Globus pallidus (tissue), 1 donor: Measurements from ENCODE around the gene SELENON.

Source experiments
- DNase-seq: peaks from one replicate; pipeline ENCODE4 v3.0.0-alpha.2; 2015; ENCODE audit warnings: low spot score

SELENON gene

DNA sequence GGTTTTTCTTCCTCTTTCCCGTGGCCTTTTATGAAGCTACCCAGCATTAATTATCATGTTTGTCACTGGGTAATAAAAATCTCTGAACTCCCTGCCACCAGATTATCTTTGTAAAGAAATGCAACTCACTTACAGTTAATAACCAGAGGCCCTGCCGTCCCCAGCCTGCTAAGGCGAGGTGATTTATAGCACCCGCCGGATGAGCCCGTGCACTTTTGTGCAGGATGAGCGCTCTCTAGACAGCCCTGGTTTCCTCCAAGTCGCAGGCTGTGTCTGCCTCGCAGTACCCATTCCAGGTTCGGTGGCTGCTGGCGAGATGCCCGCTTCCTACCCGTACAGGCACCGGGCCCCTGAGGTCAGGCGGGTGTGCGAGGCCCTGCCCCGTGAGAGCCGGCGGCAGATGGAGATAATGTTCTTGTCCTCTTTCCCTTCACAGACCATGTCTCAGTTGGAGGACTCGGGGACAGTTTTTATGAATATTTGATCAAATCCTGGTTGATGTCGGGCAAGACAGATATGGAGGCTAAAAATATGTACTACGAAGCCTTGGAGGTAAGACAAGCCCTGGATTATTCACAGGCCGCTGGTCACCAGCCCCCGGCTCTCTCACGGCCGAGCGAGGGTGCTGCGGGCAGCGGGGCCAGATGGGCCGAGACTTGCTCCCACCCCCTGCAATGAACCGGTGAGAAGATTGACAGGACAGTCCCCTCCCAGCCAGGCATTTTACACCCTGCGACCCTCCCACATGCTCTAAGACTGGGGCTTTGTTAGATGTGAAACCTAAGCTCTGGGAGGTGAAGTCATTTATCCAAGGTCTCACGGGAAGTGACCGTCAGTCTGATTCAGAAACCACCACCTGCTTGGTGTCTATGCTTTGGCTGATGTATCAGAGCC is 28.5 kb upstream of the SELENON start:
- DNase-seq: no peak

DNA sequence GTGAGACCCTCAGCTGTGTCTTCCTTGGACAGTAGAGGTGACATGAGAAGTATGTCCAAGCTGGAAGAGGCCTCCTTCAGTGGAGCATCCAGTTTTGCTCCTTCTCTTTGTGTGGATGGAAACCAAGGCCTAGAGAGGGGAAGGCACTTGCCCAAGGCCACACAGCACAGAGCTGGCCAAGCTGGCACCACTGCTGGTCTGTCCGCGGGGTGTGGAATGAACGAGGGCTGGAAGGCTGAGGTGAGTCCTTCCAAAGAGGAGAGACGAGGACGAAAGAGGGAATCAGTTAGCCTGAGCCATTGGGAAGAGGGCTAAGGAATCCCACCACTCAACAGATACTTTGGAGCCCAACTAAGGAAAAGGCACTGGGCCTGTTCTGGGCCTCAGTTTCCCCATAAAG is 27.8 kb upstream of the SELENON start:
- DNase-seq: no peak

DNA sequence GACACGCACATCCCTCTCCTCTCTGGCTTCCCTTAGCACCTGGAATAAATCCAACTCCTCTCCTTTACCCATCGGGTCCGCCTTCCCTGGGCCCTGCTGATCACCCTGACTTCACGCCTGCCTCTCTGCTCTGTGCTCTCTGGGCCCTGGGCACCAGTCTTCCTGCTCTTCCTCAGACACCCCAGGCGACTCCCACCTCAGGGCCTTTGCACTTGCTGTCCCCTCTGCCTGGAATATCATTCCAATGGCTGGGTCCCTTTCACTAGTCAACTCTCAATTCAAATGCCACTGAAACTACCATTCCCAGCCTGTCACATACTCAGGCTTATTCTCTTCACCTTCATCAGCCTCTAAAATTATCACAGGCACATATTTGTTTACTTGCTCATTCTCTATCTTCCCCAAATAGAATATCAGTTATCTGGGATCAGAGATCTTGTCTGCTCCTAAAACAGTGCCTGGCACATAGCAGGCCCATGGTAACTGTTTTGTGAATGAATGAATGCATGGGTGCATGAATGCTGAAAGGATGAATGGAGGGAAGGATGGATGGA is 27.2 kb upstream of the SELENON start:
- DNase-seq: no peak

DNA sequence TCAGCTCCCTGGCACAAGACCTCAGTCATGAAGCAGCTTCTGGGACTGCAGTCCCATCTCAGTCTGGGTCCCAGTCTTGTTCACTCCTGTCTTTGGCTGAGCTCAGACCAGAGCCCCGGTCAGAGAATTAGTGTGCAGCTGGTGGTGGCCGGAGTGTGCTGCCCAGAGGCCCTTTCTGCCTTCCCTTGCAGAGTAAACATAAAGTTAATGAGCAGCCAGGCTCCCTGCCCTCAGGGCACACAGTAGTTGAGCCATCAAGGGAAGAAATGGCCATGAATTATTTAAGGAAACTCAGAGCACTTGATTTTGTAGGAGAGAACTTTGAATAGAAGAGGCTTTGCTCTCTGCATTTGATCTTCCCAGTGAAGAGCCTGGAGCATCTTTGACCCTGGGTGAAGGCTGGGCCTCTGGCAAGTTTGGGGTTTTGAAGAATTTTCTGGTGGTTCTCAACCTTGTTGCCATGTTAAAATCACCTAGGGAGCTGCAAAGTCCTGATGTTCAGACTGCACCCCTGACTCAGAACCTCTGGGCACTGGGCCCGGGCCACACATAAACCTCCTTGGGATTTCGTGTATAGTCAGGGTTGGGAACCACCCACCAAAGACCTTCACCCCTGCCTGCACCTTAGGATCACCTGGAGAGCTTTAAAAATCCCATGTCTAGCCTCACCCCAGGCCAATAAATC is 26.4 kb upstream of the SELENON start:
- no peak for DNase-seq

DNA sequence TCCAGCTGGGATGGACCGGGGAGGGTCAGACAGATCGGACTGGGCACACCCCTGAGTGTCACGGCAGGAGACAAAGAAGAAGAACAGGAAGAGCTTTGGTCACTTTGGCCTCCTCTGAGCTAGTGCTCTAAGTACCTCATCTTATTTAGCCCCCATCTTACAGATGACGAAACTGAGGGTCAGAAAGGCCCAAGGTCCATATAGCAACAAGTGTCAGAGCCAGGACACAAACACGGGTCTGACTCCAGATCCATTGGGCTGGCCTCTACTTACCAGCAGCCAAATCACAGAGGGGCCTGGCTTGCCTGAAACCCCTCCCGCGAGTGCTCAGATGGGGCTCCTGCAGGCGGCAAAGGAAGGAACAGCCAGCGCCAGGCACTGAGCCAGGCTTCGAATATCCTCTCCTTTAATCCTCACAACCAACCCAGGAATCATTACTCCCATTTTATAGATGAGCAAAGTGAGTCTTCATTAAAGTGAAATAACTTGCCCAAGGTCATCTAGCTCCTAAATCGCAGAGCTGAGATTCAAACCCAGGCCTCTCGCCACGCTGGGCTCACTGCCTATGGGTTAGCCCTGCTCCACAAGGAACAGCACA is 25.7 kb upstream of the SELENON start:
- no peak for DNase-seq

DNA sequence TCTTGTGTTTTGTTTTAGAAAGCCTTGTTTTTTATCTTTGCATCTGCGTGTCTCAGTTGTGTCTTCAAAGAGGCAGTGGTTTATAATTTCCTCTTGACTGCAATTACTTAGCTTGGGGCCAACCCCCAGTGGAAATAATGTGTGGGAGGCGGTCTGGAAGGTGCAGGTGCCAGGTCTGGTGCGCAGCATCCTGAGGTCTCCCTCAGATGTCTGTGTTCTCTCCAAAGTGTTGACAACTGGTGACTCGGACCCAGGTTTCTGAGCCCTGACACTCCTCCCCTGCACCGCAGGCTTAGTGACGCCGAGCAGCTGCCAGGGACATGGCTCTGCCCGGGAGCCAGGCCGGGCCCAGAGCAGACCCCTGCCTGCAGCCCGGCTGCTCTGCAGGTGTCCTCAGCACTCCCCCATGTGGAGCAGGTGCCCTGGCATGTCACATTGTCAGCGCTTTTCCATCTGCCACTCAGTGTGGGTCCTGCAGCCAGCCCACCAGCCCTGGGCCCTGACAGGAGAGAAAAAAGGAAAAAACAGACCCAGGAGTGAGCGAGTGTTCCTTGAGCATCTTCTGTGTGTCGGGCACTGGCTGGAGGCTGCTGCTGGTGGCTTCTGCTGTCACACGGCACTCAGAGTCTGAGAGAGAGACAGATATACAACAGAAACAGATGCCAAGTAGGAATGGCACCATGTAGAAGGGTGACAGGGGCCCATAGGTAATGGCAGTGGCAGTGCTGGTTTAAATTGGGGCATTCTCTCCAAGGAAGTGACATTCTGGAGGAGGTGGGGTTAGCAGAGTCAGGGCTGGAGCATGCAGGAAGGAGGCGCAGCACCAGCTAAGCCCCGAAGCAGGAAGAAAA is 24.8 kb upstream of the SELENON start:
- DNase-seq: no peak

DNA sequence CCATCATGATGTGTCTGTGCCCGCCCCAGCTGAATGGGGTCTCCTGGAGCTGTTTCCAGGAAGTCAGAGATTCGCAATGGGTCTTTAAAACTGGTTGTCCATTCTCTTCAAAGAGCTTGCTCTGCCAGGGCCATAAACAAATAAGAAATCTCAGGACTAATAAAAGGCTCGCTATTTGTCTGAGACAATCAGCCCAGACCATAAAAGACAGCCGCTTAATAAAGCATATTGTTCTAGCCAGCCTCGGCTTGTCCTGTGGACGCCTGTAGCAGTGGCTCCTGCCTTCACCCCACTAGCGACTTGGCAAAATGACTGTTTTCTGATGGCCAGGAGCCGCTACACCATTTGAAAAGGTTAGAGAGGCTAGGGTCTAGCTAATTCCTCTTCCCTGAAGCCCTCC is 20.6 kb upstream of the SELENON start:
- no peak for DNase-seq

DNA sequence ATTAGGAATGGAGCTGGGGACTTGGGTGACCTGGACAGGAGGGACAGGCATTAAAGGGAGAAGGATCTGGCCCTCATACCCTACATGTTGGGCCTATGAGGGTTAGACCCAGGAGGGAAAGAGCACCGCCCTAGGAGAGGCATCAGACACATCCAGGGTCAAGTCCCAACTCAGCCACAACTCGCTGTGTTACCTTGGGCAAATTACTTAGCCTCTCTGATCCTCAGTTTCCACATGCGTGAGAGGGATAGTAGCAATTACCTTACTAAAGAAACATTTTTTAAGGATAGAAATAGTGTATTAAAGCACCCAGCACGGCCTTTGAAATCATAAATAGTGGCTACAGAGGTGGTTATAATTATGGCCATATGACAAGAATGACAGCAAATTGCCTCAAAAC is 20.1 kb upstream of the SELENON start:
- DNase-seq: no peak

DNA sequence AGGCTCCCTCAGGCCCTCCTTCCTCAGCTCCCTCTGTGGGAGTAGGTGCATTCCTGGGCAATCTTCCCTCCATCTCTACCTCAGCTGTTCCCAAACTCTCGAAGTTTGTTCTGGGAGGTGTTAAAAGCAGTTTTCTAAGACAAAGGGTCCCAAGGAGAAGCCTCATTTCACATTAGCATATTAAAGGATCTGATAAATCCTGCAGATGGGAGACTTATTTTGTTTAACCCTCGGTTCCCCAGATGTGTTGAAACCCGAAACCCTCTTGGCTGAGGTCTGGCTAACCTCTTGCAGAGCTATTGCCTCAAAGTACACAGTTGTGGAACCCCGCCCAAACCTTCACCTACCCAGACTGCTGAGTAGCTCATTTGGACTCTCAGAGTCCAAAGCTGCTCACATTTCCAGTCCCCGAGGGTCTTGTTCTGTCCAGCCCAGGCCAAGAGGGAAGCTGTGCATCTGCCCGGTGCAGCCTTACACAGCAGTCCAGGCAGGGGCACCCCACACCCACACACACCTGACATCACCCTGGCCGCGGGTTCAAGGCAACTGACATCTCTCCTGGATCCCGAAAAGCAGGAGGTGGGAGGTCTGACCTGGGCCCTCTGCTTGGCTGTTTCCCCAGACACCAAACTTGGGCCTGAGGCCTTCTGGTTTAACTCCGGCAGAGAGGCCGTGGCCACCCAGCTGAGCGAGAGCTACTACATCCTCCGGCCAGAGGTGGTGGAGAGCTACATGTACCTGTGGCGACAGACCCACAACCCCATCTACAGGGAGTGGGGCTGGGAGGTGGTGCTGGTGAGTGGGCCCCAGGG is 19.5 kb upstream of the SELENON start:
- no peak for DNase-seq

DNA sequence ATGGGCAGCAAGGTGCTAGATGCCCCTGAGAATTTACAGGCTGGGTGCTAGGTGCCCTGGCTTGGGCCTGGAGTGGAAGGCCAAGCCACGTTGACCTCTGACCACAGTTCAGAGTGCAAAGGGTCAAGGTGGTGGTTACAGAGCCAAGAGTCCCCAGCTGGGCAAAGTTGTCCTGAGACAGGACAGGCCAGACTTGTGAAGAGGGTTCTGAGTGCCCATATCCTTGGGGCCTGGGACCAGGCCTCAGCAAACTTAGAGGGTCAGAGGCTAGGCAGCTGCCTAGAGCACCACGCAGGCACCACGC is 18.9 kb upstream of the SELENON start:
- no peak for DNase-seq

DNA sequence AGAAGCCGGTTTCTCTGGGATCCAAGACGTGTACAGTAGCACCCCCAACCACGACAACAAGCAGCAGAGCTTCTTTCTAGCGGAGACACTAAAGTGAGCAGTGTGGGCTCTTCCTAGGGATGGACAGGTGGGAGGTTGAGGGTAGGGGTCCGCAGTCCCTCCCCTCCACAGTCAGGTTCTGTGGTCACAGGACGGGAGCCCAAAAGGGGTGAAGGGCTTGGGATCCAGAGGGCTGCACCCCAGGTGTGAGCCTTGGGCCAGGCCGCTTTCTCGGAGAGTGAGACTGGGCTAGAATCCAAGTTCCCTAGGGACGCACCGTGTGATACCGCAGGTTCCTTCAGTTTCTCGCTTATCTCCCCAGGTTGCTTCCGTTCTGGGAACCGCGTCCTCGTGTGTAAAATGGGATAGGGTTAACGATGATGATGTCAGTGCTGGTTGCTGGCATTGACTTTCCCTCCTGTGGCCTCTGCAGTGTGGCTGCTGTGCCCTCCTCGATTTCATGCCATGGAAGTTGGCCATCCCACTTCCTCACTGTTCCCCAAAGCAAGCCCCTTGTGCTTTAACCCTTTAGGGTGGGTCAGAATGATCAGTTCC is 17.3 kb upstream of the SELENON start:
- no peak for DNase-seq

DNA sequence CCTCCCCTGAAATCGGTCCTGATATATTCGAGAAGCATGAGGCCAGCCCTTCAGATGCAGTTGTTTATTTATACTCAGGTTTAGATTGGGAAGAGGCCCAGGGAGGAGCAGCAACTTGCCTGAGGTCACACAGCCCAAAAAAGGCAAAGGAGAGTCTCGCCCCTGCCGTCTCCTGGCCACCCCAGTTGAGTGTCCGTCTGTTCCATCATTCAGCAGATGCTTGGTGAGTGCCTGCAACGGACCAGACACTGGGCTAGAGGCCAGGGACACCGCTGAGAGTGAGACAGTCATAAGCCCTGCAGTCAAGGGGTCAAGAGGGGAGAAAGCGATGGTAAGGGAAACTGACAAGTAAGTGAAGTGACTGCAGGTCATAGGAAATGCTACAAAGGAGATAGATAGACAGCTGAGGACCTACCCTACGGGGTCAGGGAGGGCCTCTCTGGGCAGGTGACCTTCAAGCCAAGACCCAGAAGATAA is 15.4 kb upstream of the SELENON start:
- no peak for DNase-seq

DNA sequence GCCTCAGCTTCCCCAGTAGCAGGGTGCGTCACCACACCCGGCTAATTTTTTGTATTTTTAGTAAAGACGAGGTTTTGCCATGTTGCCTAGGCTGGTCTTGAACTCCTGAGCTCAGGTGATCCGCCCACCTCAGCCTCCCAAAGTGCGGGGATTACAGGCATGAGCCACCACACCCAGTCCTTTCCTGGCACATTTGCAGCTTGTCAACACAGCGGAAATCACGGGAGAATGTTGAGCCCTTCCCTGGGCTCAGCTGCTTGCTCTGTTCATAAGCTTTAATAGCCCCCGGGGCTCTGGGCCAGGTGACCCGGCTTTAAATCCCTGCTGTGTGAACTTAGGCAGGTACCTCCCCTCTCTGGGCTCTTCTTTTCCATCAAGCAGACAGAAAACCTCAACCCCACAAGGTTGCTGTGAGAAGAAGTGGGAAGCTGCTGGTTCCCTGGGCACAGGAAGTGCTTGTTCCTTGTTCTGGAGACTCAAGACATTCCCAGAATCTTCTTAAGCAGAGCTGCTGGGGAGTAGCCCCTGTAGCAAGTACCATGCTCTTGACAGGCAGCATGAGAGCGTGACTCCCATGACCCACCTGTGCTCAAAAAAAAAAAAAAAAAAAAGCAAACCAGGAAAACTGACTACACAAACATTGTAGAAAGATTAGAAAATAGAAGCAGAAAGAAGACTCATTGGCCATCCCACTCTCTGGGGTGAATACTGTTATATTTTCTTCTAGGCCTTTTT is 14.5 kb upstream of the SELENON start:
- no peak for DNase-seq

DNA sequence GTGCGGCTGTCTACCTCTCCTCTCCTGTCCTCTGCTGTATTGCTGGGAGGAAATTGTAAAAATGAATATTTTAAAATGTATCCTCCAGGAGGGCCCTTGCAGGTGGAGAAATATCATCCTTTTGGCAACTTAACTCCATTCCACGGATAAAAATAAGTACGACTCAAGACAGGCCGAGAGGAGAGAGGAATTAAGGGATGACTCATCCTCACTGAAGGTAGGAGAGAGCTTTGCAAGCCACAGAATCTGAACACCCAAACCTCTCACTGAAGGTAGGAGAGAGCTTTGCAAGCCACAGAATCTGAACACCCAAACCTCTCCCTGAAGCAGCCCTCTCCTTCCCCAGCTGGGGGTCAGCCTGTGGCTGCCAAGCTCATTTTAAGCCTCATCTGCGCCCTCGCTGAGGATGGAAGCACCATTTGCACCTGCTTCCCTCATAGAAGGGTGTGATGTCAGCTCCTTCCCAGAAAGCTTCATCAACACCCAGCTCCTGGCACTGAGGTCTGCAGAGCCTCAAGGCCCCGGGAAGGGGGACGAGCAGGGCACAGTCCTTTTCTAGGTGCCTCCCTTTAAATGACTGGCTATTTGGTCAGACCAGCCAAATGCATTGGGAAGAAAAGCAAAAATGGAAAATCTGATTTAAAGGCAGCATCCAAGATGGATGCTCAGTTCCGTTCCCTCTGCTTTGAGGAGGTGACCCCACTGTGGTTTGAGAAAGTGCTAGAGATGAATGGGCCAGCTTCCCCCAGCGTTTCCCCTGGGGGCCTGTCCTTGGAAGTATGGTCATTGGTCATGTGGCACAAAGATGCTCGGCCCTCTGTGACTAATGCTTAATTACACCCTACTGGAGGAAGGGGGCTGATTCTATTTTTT is 12.9 kb upstream of the SELENON start:
- no peak for DNase-seq

DNA sequence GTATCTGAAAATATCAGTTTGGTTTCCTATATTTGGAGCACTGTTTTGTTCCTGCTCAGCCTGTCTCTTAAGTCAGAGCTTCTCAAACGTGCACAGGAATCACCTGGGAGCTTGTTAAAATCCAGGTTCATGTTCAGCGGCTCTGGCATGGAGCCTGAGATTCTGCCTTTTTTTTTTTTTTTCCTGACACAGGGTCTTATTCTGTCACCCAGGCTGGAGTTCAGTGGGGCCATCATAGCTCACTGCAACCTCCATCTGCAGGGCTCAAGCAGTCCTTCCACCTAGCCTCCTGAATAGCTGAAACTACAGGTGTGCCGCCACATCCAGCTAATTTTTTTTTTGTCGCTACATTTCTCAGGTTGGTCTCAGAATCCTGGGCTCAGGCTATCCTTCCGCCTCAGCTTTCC is 12.2 kb upstream of the SELENON start:
- DNase-seq: no peak

DNA sequence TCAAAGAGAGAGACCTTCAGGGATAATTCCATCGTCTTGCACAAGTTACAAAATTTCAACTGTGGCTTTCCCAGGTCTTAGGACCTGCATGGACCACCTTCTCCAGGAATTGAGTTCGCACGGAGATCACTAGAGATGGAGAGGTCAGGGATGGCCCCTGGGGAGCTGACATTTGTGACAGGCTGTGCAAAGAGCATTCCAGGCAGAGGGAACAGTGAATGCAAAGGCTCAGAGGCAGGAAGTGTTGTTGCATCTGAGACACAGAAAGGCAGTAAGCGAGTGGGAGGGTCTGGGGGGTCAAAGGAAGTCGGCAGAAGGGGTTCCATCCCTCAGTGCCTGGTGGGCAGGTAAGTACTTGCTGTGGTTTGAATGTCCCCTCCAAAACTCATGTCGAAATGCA is 9.5 kb upstream of the SELENON start:
- DNase-seq: no peak

DNA sequence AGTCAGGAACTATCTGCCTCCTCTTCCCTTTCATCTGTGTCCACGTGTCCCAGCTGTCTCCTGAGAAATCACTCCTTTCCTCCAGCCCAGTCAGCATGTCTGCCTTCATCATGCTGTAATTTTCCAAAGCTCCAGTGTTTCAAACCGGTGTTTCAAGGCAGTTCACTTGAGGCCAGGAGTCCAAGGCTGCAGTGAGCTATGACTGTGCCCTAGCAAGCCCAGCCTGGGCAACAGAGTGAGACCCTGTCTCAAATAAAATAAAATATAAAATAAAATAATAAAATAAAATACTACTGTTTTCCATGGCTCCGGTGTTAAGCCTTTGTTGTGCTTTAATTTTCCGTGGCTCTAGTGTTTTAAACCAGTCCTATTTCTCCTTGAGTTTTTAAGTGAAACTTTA is 7.9 kb upstream of the SELENON start:
- DNase-seq: no peak

DNA sequence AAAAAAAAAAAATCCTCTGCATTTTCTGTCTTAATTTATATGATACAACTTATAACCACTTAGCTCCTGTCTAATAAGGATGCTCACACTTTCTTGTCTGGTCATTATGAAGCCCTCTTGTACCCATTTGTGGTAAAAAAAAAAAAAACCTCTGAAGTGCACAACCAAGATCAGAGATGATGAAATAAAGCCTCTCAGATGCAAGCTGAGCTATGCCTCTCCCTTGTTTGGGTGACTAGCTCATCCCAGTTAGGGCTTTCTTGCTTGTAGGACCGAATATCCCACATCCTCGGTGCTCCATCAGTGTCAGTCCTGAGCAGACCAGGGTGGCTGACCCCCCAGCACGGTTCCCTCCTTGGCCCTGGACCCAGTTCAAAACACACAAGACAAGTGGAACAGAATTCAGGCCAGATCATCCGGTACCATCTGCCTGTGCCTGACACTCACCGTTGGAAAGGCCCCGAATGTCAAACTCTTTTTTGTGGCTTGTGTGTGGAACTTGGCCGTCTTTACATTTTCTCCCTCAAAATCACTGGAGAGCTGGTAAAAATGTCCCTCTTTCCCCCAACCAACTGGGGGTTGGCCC is 6.3 kb upstream of the SELENON start:
- DNase-seq: no peak

DNA sequence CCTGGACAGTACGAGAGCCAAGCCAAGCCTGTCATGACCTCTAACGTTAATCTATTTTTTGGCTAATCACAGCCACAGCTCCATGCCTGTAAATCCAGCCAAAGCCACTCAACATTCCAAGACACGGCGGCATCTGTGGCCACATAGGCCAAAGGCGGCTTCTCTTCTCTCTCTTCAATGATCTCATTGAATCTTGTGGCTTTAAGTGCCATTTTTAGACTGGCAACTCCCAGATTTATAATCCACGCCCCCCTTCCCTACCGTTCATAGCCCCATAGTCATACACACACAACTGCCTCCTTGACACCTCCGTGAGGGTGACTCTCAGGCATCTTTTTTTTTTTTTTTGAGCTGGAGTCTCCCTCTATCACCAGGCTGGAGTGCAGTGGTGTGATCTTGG is 5.7 kb upstream of the SELENON start:
- no peak for DNase-seq
